GM23338 (cell line): Measurements from ENCODE around the gene MERTK. TPM values are rescaled to one million over a fixed set of nuclear protein-coding genes. Genes with fewer than 3 reads are reported as not detected.

ENCODE experiments used
- ATAC-seq: fragments of 200-7000 bp; cut with Tn5 transposase; 3 replicates; pipeline ENCODE4 v1.9.1; 2020
- DNase-seq: peaks from one replicate; pipeline ENCODE4 v3.0.0-alpha.2; 2015; ENCODE audit warnings: low spot score
- H2AFZ ChIP-seq: fragments of 200-600 bp; sonication (generic); 2 replicates; pipeline ENCODE4 v1.8.0; 2016; ENCODE audit warnings: antibody characterized with exemption, mild to moderate bottlenecking, moderate library complexity
- H3F3A ChIP-seq: fragments of 200-600 bp; sonication (generic); replicated peaks from 2 replicates; pipeline ENCODE4 v1.8.0; 2017; ENCODE audit warnings: antibody characterized with exemption, mixed run types, low read depth
- H3K27ac ChIP-seq: fragments of 200-600 bp; sonication (generic); 2 replicates; pipeline ENCODE4 v1.6.1; 2016; ENCODE audit warnings: low read depth
- H3K27me3 ChIP-seq: fragments of 200-600 bp; sonication (generic); 2 replicates; pipeline ENCODE4 v1.8.0; 2016; ENCODE audit warnings: mild to moderate bottlenecking, mixed run types, moderate library complexity; ENCODE audit not compliant: insufficient read depth
- H3K36me3 ChIP-seq: fragments of 200-600 bp; sonication (generic); 2 replicates; pipeline ENCODE4 v1.8.0; 2016; ENCODE audit warnings: mild to moderate bottlenecking; ENCODE audit not compliant: insufficient read depth
- H3K4me1 ChIP-seq: fragments of 200-600 bp; sonication (generic); 2 replicates; pipeline ENCODE4 v1.8.0; 2016; ENCODE audit warnings: mild to moderate bottlenecking, moderate library complexity; ENCODE audit not compliant: insufficient read depth
- H3K4me2 ChIP-seq: fragments of 200-600 bp; sonication (generic); 2 replicates; pipeline ENCODE4 v1.7.1; 2017; ENCODE audit warnings: mixed run types
- H3K4me3 ChIP-seq: fragments of 200-600 bp; sonication (generic); 2 replicates; pipeline ENCODE4 v1.6.1; 2016; ENCODE audit warnings: mixed run types
- H3K79me2 ChIP-seq: fragments of 200-600 bp; sonication (generic); replicated peaks from 2 replicates; pipeline ENCODE4 v1.8.0; 2017; ENCODE audit warnings: mild to moderate bottlenecking; ENCODE audit not compliant: insufficient read depth
- H3K9me2 ChIP-seq: fragments of 200-600 bp; sonication (generic); 2 replicates; pipeline ENCODE4 v1.8.0; 2017; ENCODE audit not compliant: insufficient read depth
- H4K20me1 ChIP-seq: fragments of 200-600 bp; sonication (generic); replicated peaks from 2 replicates; pipeline ENCODE4 v1.8.0; 2017; ENCODE audit warnings: mild to moderate bottlenecking; ENCODE audit not compliant: insufficient read depth
- H3K27ac Mint-ChIP-seq: 2 replicates; pipeline ENCODE4 v1.8.0; 2020; ENCODE audit warnings: inconsistent platforms, mild to moderate bottlenecking, moderate library complexity, mixed read lengths
- H3K27me3 Mint-ChIP-seq: 3 replicates; pipeline ENCODE4 v1.8.0; 2022; ENCODE audit warnings: low read depth, mild to moderate bottlenecking, moderate library complexity, mixed read lengths, inconsistent platforms; ENCODE audit not compliant: insufficient read depth, poor library complexity
- H3K36me3 Mint-ChIP-seq: 3 replicates; pipeline ENCODE4 v1.8.0; 2021; ENCODE audit warnings: low read depth, mild to moderate bottlenecking, inconsistent platforms, moderate library complexity, mixed read lengths
- H3K4me1 Mint-ChIP-seq: 3 replicates; pipeline ENCODE4 v1.8.0; 2020; ENCODE audit warnings: mild to moderate bottlenecking, inconsistent platforms, mixed read lengths
- H3K4me3 Mint-ChIP-seq: 3 replicates; pipeline ENCODE4 v1.8.0; 2021; ENCODE audit warnings: moderate library complexity, mild to moderate bottlenecking, inconsistent platforms, mixed read lengths
- H3K9me3 Mint-ChIP-seq: 3 replicates; pipeline ENCODE4 v1.8.0; 2020; ENCODE audit warnings: moderate library complexity, mild to moderate bottlenecking, inconsistent platforms, mixed read lengths
- CREB1 ChIP-seq: fragments of 250-450 bp; sonication (Bioruptor Pico); IDR thresholded peaks from 2 replicates; pipeline ENCODE4 v1.5.0; 2020; ENCODE audit warnings: low read depth, mild to moderate bottlenecking, moderate library complexity
- EZH2 ChIP-seq: fragments of 200-600 bp; sonication (generic); IDR thresholded peaks from one replicate; pipeline ENCODE4 v1.8.0; 2017; ENCODE audit warnings: antibody characterized with exemption, mild to moderate bottlenecking, low read depth; ENCODE audit not compliant: unreplicated experiment
- EZH2phosphoT487 ChIP-seq: fragments of 200-600 bp; sonication (generic); IDR thresholded peaks from one replicate; pipeline ENCODE4 v1.8.1; 2018; ENCODE audit warnings: antibody characterized with exemption; ENCODE audit not compliant: unreplicated experiment
- JUNB ChIP-seq: IDR thresholded peaks from one replicate; pipeline ENCODE4 v1.6.1; 2016; ENCODE audit warnings: antibody characterized with exemption; ENCODE audit not compliant: unreplicated experiment
- NANOG ChIP-seq: IDR thresholded peaks from 2 replicates; pipeline ENCODE4 v1.6.1; 2016; ENCODE audit warnings: antibody characterized with exemption, borderline replicate concordance
- POLR2AphosphoS5 ChIP-seq: IDR thresholded peaks from 2 replicates; pipeline ENCODE4 v1.6.1; 2016; ENCODE audit warnings: antibody characterized with exemption, low read depth
- STAT1 ChIP-seq: IDR thresholded peaks from one replicate; pipeline ENCODE4 v1.6.1; 2016; ENCODE audit warnings: antibody characterized with exemption; ENCODE audit not compliant: unreplicated experiment
- ZNF114 ChIP-seq: fragments of 250-450 bp; sonication (Bioruptor Pico); IDR thresholded peaks from 2 replicates; pipeline ENCODE4 v1.5.0; 2020; ENCODE audit warnings: mild to moderate bottlenecking, moderate library complexity
- ZNF331 ChIP-seq: fragments of 250-450 bp; sonication (Bioruptor Pico); IDR thresholded peaks from 2 replicates; pipeline ENCODE4 v1.5.0; 2020; ENCODE audit warnings: low read depth, mild to moderate bottlenecking, moderate library complexity
- polyA plus RNA-seq: library from polyadenylated mRNA; unstranded; fragments of >200 nt; fragmentation: Nextera tagmentation; extraction: Ambion mirVana; gene quantifications from 2 replicates; pipeline ENCODE4 v1.2.1, GENCODE V29; 2016
- total RNA-seq: library from RNA; depleted of rRNA; stranded (reverse); fragments of >200 nt; shearing (Covaris generic); gene quantifications from 2 replicates; pipeline ENCODE4 v1.2.3, GENCODE V29; 2014
- TF ChIP-seq, protein P1 (sequence below): IDR thresholded peaks from one replicate; pipeline ENCODE4 v1.6.1; 2018; ENCODE audit warnings: antibody characterized with exemption; ENCODE audit not compliant: unreplicated experiment
- TF ChIP-seq, protein P2 (sequence below): IDR thresholded peaks from 2 replicates; pipeline ENCODE4 v1.6.1; 2016; ENCODE audit warnings: antibody characterized with exemption
- TF ChIP-seq, protein P3 (sequence below), 2 experiments: fragments of 200-600 bp in 1 of 2; sonication (generic) in 1 of 2; conservative IDR thresholded peaks; 2 replicates each; pipeline versions ENCODE4 v1.5.1 to v1.6.1; 2016 to 2017; ENCODE audit warnings: antibody characterized with exemption in 2 of 2, low read depth in 2 of 2, mild to moderate bottlenecking in 2 of 2, moderate library complexity in 1 of 2
- TF ChIP-seq, protein P4 (sequence below): fragments of 250-450 bp; sonication (Bioruptor Pico); IDR thresholded peaks from 2 replicates; pipeline ENCODE4 v1.5.0; 2020; ENCODE audit warnings: mild to moderate bottlenecking, moderate library complexity

MERTK gene
- total and polyA plus RNA-seq, 2 experiments from 2014 or later: 3.0 to 9.0 TPM

DNA sequence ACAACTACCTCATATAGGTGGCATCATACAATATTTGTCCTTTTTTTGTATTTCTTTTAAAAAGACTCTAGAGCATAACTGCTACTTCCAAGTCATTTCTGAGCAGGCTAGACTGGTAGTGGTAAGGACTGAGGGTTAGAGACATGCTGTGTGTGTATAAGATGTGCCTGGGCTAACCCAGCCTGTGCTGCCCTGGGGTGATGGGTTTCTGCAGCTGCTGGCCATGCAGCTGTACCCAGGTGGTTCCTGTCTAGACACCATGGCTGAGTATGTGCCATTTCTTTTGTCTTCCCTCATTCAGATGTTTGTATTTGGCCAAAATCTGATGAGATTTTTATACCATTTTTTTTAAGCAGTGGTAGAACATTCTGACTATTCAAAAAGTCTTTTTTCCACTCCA is 40.0 kb downstream of the MERTK start:
- Mint-ChIP-seq H3K9me3 (peaks cover 2% of the 10 kb centered on the region; the same call in 1 of the 3 replicates), H3K27ac (no peak overlapping the region), H3K4me3 (no peak overlapping the region), H3K27me3 (peaks cover 1% of the 10 kb centered on the region), H3K4me1 (peaks cover 18% of the 10 kb centered on the region), H3K36me3 (peaks cover 9% of the 10 kb centered on the region; the same call in 2 of the 3 replicates)
- Histone ChIP-seq H3F3A (no peaks in the 10 kb centered on the region), H3K4me2 (no peak overlapping the region), H3K4me3 (no peak overlapping the region), H3K9me2 (no peaks in the 10 kb centered on the region), H3K4me1 (no peaks in the 10 kb centered on the region), H3K79me2 (no peaks in the 10 kb centered on the region), H3K36me3 (no peaks in the 10 kb centered on the region), H3K27me3 (no peaks in the 10 kb centered on the region), H2AFZ (no peak overlapping the region), H4K20me1 (no peaks in the 10 kb centered on the region; the same call in 1 of the 2 replicates), H3K27ac (no peak overlapping the region)
- DNase-seq (no peak), ATAC-seq (no peak)
- no peak for TF ChIP-seq ZNF331
- TF ChIP-seq, protein P1, sequence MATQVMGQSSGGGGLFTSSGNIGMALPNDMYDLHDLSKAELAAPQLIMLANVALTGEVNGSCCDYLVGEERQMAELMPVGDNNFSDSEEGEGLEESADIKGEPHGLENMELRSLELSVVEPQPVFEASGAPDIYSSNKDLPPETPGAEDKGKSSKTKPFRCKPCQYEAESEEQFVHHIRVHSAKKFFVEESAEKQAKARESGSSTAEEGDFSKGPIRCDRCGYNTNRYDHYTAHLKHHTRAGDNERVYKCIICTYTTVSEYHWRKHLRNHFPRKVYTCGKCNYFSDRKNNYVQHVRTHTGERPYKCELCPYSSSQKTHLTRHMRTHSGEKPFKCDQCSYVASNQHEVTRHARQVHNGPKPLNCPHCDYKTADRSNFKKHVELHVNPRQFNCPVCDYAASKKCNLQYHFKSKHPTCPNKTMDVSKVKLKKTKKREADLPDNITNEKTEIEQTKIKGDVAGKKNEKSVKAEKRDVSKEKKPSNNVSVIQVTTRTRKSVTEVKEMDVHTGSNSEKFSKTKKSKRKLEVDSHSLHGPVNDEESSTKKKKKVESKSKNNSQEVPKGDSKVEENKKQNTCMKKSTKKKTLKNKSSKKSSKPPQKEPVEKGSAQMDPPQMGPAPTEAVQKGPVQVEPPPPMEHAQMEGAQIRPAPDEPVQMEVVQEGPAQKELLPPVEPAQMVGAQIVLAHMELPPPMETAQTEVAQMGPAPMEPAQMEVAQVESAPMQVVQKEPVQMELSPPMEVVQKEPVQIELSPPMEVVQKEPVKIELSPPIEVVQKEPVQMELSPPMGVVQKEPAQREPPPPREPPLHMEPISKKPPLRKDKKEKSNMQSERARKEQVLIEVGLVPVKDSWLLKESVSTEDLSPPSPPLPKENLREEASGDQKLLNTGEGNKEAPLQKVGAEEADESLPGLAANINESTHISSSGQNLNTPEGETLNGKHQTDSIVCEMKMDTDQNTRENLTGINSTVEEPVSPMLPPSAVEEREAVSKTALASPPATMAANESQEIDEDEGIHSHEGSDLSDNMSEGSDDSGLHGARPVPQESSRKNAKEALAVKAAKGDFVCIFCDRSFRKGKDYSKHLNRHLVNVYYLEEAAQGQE: no peak
- TF ChIP-seq EZH2phosphoT487: no peak
- no peak for TF ChIP-seq CREB1 (CRISPR knock-in tag)
- TF ChIP-seq STAT1: no peak
- TF ChIP-seq JUNB: no peak
- TF ChIP-seq ZNF114 (CRISPR knock-in tag): no peak
- TF ChIP-seq NANOG: no peak
- no peak for TF ChIP-seq POLR2AphosphoS5
- TF ChIP-seq EZH2: no peak
- TF ChIP-seq, protein P2, sequence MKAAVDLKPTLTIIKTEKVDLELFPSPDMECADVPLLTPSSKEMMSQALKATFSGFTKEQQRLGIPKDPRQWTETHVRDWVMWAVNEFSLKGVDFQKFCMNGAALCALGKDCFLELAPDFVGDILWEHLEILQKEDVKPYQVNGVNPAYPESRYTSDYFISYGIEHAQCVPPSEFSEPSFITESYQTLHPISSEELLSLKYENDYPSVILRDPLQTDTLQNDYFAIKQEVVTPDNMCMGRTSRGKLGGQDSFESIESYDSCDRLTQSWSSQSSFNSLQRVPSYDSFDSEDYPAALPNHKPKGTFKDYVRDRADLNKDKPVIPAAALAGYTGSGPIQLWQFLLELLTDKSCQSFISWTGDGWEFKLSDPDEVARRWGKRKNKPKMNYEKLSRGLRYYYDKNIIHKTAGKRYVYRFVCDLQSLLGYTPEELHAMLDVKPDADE: no peak
- TF ChIP-seq, protein P3, sequence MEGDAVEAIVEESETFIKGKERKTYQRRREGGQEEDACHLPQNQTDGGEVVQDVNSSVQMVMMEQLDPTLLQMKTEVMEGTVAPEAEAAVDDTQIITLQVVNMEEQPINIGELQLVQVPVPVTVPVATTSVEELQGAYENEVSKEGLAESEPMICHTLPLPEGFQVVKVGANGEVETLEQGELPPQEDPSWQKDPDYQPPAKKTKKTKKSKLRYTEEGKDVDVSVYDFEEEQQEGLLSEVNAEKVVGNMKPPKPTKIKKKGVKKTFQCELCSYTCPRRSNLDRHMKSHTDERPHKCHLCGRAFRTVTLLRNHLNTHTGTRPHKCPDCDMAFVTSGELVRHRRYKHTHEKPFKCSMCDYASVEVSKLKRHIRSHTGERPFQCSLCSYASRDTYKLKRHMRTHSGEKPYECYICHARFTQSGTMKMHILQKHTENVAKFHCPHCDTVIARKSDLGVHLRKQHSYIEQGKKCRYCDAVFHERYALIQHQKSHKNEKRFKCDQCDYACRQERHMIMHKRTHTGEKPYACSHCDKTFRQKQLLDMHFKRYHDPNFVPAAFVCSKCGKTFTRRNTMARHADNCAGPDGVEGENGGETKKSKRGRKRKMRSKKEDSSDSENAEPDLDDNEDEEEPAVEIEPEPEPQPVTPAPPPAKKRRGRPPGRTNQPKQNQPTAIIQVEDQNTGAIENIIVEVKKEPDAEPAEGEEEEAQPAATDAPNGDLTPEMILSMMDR (conservative IDR thresholded peaks at IDR 0.05; ENCODE audit: low read depth in 2 of 2): no peak
- TF ChIP-seq, protein P4, sequence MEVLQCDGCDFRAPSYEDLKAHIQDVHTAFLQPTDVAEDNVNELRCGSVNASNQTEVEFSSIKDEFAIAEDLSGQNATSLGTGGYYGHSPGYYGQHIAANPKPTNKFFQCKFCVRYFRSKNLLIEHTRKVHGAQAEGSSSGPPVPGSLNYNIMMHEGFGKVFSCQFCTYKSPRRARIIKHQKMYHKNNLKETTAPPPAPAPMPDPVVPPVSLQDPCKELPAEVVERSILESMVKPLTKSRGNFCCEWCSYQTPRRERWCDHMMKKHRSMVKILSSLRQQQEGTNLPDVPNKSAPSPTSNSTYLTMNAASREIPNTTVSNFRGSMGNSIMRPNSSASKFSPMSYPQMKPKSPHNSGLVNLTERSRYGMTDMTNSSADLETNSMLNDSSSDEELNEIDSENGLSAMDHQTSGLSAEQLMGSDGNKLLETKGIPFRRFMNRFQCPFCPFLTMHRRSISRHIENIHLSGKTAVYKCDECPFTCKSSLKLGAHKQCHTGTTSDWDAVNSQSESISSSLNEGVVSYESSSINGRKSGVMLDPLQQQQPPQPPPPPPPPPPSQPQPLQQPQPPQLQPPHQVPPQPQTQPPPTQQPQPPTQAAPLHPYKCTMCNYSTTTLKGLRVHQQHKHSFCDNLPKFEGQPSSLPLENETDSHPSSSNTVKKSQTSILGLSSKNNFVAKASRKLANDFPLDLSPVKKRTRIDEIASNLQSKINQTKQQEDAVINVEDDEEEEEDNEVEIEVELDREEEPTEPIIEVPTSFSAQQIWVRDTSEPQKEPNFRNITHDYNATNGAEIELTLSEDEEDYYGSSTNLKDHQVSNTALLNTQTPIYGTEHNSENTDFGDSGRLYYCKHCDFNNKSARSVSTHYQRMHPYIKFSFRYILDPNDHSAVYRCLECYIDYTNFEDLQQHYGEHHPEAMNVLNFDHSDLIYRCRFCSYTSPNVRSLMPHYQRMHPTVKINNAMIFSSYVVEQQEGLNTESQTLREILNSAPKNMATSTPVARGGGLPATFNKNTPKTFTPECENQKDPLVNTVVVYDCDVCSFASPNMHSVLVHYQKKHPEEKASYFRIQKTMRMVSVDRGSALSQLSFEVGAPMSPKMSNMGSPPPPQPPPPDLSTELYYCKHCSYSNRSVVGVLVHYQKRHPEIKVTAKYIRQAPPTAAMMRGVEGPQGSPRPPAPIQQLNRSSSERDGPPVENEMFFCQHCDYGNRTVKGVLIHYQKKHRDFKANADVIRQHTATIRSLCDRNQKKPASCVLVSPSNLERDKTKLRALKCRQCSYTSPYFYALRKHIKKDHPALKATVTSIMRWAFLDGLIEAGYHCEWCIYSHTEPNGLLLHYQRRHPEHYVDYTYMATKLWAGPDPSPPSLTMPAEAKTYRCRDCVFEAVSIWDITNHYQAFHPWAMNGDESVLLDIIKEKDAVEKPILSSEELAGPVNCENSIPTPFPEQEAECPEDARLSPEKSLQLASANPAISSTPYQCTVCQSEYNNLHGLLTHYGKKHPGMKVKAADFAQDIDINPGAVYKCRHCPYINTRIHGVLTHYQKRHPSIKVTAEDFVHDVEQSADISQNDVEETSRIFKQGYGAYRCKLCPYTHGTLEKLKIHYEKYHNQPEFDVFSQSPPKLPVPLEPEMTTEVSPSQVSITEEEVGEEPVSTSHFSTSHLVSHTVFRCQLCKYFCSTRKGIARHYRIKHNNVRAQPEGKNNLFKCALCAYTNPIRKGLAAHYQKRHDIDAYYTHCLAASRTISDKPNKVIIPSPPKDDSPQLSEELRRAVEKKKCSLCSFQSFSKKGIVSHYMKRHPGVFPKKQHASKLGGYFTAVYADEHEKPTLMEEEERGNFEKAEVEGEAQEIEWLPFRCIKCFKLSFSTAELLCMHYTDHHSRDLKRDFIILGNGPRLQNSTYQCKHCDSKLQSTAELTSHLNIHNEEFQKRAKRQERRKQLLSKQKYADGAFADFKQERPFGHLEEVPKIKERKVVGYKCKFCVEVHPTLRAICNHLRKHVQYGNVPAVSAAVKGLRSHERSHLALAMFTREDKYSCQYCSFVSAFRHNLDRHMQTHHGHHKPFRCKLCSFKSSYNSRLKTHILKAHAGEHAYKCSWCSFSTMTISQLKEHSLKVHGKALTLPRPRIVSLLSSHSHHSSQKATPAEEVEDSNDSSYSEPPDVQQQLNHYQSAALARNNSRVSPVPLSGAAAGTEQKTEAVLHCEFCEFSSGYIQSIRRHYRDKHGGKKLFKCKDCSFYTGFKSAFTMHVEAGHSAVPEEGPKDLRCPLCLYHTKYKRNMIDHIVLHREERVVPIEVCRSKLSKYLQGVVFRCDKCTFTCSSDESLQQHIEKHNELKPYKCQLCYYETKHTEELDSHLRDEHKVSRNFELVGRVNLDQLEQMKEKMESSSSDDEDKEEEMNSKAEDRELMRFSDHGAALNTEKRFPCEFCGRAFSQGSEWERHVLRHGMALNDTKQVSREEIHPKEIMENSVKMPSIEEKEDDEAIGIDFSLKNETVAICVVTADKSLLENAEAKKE (CRISPR knock-in tag): no peak
